Panc1 (cell line): ENCODE data around the gene HFE.

Experiments used
- CTCF ChIP-seq: fragments of 450-650 bp; IDR thresholded peaks from 2 replicates; pipeline ENCODE4 v1.5.1; 2017; ENCODE audit warnings: mild to moderate bottlenecking
- POLR2AphosphoS5 ChIP-seq: IDR thresholded peaks from 2 replicates; pipeline ENCODE4 v1.6.1; 2012; ENCODE audit warnings: mild to moderate bottlenecking, low read depth, low read length, moderate library complexity
- REST ChIP-seq, 2 experiments: IDR thresholded peaks; 2 replicates each; pipeline ENCODE4 v1.6.1; 2011 to 2012; ENCODE audit warnings: low read depth in 2 of 2, control low read depth in 1 of 2, low read length in 1 of 2, mild to moderate bottlenecking in 1 of 2, moderate library complexity in 1 of 2; ENCODE audit not compliant: insufficient read depth in 1 of 2
- SIN3A ChIP-seq: IDR thresholded peaks from 2 replicates; pipeline ENCODE4 v1.6.1; 2012; ENCODE audit warnings: low read depth, mild to moderate bottlenecking, low read length, moderate library complexity, borderline replicate concordance; ENCODE audit not compliant: insufficient read depth
- TCF7L2 ChIP-seq: IDR thresholded peaks from 2 replicates; pipeline ENCODE4 v1.6.1; 2011; ENCODE audit warnings: mild to moderate bottlenecking, low read depth, low read length, inconsistent platforms

GRCh38 chr6:26059941-26060340 lies 27.3 kb upstream of the HFE start:
- TF ChIP-seq CTCF (no peak), POLR2AphosphoS5 (no peak), SIN3A (no peak), REST (IDR thresholded peaks at IDR 0.05; ENCODE audit: insufficient read depth in 1 of 2, low read depth in 2 of 2, low read length in 1 of 2) (no peak), TCF7L2 (no peak)
